Measurements from ENCODE around the gene FNDC1.

DNA sequence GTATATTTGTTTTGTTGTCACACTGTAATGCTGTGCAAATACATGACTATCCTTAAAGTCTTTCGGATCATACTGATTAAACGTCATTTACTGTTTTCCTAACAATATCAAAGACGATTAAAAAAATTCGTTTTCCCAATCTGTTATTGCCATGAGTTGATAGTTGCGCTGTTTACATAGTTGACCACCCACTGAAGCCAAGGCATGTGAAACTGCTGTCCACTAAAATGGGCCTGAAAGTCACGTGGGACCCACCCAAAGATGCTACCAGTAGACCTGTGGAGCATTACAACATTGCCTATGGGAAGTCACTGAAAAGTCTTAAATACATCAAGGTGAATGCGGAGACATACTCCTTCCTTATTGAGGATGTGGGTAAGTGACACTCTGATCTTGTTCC lies 28.1 kb downstream of the FNDC1 start:
- TF ChIP-seq, protein P1, sequence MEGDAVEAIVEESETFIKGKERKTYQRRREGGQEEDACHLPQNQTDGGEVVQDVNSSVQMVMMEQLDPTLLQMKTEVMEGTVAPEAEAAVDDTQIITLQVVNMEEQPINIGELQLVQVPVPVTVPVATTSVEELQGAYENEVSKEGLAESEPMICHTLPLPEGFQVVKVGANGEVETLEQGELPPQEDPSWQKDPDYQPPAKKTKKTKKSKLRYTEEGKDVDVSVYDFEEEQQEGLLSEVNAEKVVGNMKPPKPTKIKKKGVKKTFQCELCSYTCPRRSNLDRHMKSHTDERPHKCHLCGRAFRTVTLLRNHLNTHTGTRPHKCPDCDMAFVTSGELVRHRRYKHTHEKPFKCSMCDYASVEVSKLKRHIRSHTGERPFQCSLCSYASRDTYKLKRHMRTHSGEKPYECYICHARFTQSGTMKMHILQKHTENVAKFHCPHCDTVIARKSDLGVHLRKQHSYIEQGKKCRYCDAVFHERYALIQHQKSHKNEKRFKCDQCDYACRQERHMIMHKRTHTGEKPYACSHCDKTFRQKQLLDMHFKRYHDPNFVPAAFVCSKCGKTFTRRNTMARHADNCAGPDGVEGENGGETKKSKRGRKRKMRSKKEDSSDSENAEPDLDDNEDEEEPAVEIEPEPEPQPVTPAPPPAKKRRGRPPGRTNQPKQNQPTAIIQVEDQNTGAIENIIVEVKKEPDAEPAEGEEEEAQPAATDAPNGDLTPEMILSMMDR (IDR thresholded peaks at IDR 0.05), result no peak
- no peak for TF ChIP-seq POLR2AphosphoS5 (IDR thresholded peaks at IDR 0.05; ENCODE audit: insufficient read depth in 1 of 2, low read depth in 1 of 2)
- no peak for TF ChIP-seq POLR2A (IDR thresholded peaks at IDR 0.05)
